A549 (cell line): ENCODE data around the gene LRRC46. TPM values are rescaled to one million over a fixed set of nuclear protein-coding genes. Genes with fewer than 3 reads are reported as not detected.

ENCODE experiments used
- ATAC-seq, 2 experiments: fragments of 200-7000 bp in 1 of 2; fragments of >200 bp in 1 of 2; cut with Nextera tagmentation in 1 of 2; cut with Tn5 transposase in 1 of 2; 3 replicates each; pipeline versions ENCODE4 v1.8.0 to v1.9.1; 2018 to 2020; ENCODE audit warnings: mild to moderate bottlenecking in 1 of 2, moderate library complexity in 1 of 2
- CTCF ChIA-PET: fragments of 300-600 bp; sonication (Branson Sonifier 250); formaldehyde crosslinking; extraction: SDS; loops from one replicate; lab custom pipeline; 2021; ENCODE audit warnings: antibody characterized with exemption, inconsistent platforms; lab: Yijun Ruan, JAX
- POLR2A ChIA-PET: fragments of 350-600 bp; formaldehyde crosslinking; extraction: SDS; loops from one replicate; lab custom pipeline; 2021; ENCODE audit warnings: antibody characterized with exemption, inconsistent platforms; lab: Yijun Ruan, JAX
- DNase-seq, 2 experiments: peaks; one replicate each; pipeline versions ENCODE4 v3.0.0 to v3.0.0-alpha.2; 2011 to 2016; ENCODE audit warnings: low read depth in 1 of 2, low spot score in 1 of 2
- FAIRE-seq: peaks from 2 replicates; lab custom pipeline; 2011; peaks lifted over from hg19 to GRCh38; lab: Jason Lieb, UNC
- H3K27ac ChIP-seq, 2 experiments: fragments of >200 bp; sonication (Bioruptor Twin); formaldehyde crosslinking; 3 replicates each; pipeline ENCODE4 v1.5.1; 2016 to 2017
- H3K4me1 ChIP-seq: fragments of >200 bp; sonication (Bioruptor Twin); formaldehyde crosslinking; 3 replicates; pipeline ENCODE4 v1.6.1; 2016
- H3K4me2 ChIP-seq: fragments of >200 bp; sonication (Bioruptor Twin); formaldehyde crosslinking; 3 replicates; pipeline ENCODE4 v1.6.1; 2016
- H3K4me3 ChIP-seq: fragments of >200 bp; sonication (Bioruptor Twin); formaldehyde crosslinking; 3 replicates; pipeline ENCODE4 v1.5.1; 2016
- H3K9me3 ChIP-seq: fragments of >200 bp; sonication (Bioruptor Twin); formaldehyde crosslinking; 3 replicates; pipeline ENCODE4 v1.6.1; 2016
- CBX8 ChIP-seq: fragments of 200-600 bp; sonication (generic); IDR thresholded peaks from 2 replicates; pipeline ENCODE4 v1.6.1; 2016
- CHD2 ChIP-seq: fragments of 150-350 bp; IDR thresholded peaks from 2 replicates; pipeline ENCODE4 v1.6.1; 2014; ENCODE audit warnings: low read length; ENCODE audit not compliant: partially characterized antibody
- CHD4 ChIP-seq: fragments of 200-600 bp; sonication (generic); IDR thresholded peaks from 2 replicates; pipeline ENCODE4 v1.6.1; 2016; ENCODE audit warnings: antibody characterized with exemption, mild to moderate bottlenecking, borderline replicate concordance
- ELK1 ChIP-seq: fragments of 150-350 bp; IDR thresholded peaks from 2 replicates; pipeline ENCODE4 v1.6.1; 2014; ENCODE audit warnings: low read depth, mild to moderate bottlenecking, low read length
- FOSB ChIP-seq: fragments of 250-450 bp; sonication (Bioruptor Pico); IDR thresholded peaks from 2 replicates; pipeline ENCODE4 v1.5.0; 2020; ENCODE audit warnings: mild to moderate bottlenecking, moderate library complexity
- FOXS1 ChIP-seq: fragments of 250-450 bp; sonication (Bioruptor Pico); IDR thresholded peaks from 2 replicates; pipeline ENCODE4 v1.5.0; 2020; ENCODE audit warnings: mild to moderate bottlenecking, moderate library complexity
- GATA3 ChIP-seq: IDR thresholded peaks from 2 replicates; pipeline ENCODE4 v1.6.1; 2012; ENCODE audit warnings: borderline replicate concordance
- HEYL ChIP-seq: fragments of 250-450 bp; sonication (Bioruptor Pico); IDR thresholded peaks from 2 replicates; pipeline ENCODE4 v1.8.0; 2021; ENCODE audit warnings: mild to moderate bottlenecking, moderate library complexity
- HMGXB4 ChIP-seq: fragments of 250-450 bp; sonication (Bioruptor Pico); IDR thresholded peaks from 2 replicates; pipeline ENCODE4 v1.5.0; 2021; ENCODE audit warnings: mild to moderate bottlenecking, moderate library complexity, borderline replicate concordance
- HOXB13 ChIP-seq: fragments of 250-450 bp; sonication (Bioruptor Pico); IDR thresholded peaks from 2 replicates; pipeline ENCODE4 v1.5.0; 2020; ENCODE audit warnings: low read depth, mild to moderate bottlenecking, moderate library complexity
- HOXB5 ChIP-seq: fragments of 250-450 bp; sonication (Bioruptor Pico); IDR thresholded peaks from 2 replicates; pipeline ENCODE4 v1.5.0; 2020; ENCODE audit warnings: mild to moderate bottlenecking, moderate library complexity
- JUN ChIP-seq, 2 experiments: fragments of >200 bp; sonication (Bioruptor Twin); formaldehyde crosslinking; IDR thresholded peaks; 2 replicates in 1 of 2; 3 replicates in 1 of 2; pipeline ENCODE4 v1.6.1; 2016 to 2017
- JUNB ChIP-seq: fragments of >200 bp; sonication (Bioruptor Twin); formaldehyde crosslinking; IDR thresholded peaks from 2 replicates; pipeline ENCODE4 v1.6.1; 2016
- KDM1A ChIP-seq: fragments of 200-600 bp; sonication (generic); IDR thresholded peaks from 2 replicates; pipeline ENCODE4 v1.6.1; 2016; ENCODE audit warnings: low read depth, mild to moderate bottlenecking
- NPAS2 ChIP-seq: fragments of 250-450 bp; sonication (Bioruptor Pico); IDR thresholded peaks from 2 replicates; pipeline ENCODE4 v1.8.0; 2022; ENCODE audit warnings: mild to moderate bottlenecking, moderate library complexity, borderline replicate concordance
- POLR2A ChIP-seq: IDR thresholded peaks from 2 replicates; pipeline ENCODE4 v1.6.1; 2012; ENCODE audit warnings: mild to moderate bottlenecking, low read length
- RCOR1 ChIP-seq: fragments of 150-350 bp; IDR thresholded peaks from 2 replicates; pipeline ENCODE4 v1.6.1; 2014; ENCODE audit warnings: antibody characterized with exemption, low read length, low read depth
- RFX5 ChIP-seq: fragments of 450-650 bp; IDR thresholded peaks from 2 replicates; pipeline ENCODE4 v1.7.1; 2014; ENCODE audit warnings: antibody characterized with exemption, mild to moderate bottlenecking, moderate library complexity
- SMC3 ChIP-seq: fragments of >200 bp; sonication (Bioruptor Twin); formaldehyde crosslinking; IDR thresholded peaks from 3 replicates; pipeline ENCODE4 v1.6.1; 2018; ENCODE audit warnings: inconsistent platforms
- TP53 ChIP-seq: fragments of 250-450 bp; sonication (Bioruptor Pico); IDR thresholded peaks from 2 replicates; pipeline ENCODE4 v1.5.0; 2021; ENCODE audit warnings: mild to moderate bottlenecking, moderate library complexity
- USF2 ChIP-seq: fragments of 450-650 bp; IDR thresholded peaks from 2 replicates; pipeline ENCODE4 v1.6.1; 2014; ENCODE audit warnings: antibody characterized with exemption
- ZC3H11A ChIP-seq: fragments of 450-650 bp; IDR thresholded peaks from 2 replicates; pipeline ENCODE4 v1.6.1; 2014; ENCODE audit warnings: antibody characterized with exemption, mild to moderate bottlenecking
- WGBS: methylation state at CpG from one replicate; pipeline ENCODE4 v1.1.6; 2017; ENCODE audit errors: missing lambda C conversion rate; 5-methylcytosine and 5-hydroxymethylcytosine counted together
- polyA plus RNA-seq, 4 experiments: library from polyadenylated mRNA; depleted of rRNA in 3 of 4; stranded (reverse); fragments of >200 nt; fragmentation: RNase III in 1 of 4; extraction: RNeasy Plus Mini Kit Qiagen cat#74134 plus additional on column Dnase treatment in 1 of 4; gene quantifications; 2 replicates in 3 of 4; 3 replicates in 1 of 4; pipeline ENCODE4 v1.2.3, GENCODE V29; 2011 to 2017
- TF ChIP-seq, protein P1 (sequence below): fragments of >200 bp; sonication (Bioruptor Twin); formaldehyde crosslinking; IDR thresholded peaks from 2 replicates; pipeline ENCODE4 v1.6.1; 2016

LRRC46 gene
- polyA plus RNA-seq, 2 of the 4 experiments (the other 2 are of a cell fraction), result 2.7 to 3.0 TPM

GRCh38 chr17:47875011-47875985 lies 43.8 kb downstream of the LRRC46 start:
- no peak for TF ChIP-seq FOSB (CRISPR knock-in tag)
- TF ChIP-seq HOXB5, result no peak
- TF ChIP-seq CHD4, result no peak
- no peak for TF ChIP-seq FOXS1
- TF ChIP-seq, protein P1, sequence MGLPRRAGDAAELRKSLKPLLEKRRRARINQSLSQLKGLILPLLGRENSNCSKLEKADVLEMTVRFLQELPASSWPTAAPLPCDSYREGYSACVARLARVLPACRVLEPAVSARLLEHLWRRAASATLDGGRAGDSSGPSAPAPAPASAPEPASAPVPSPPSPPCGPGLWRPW, result no peak
- no peak for TF ChIP-seq GATA3
- Histone ChIP-seq H3K4me2 (no peak overlapping the region), H3K27ac (peak overlapping the region in 1 of 2 experiments; percentile 10; a peak in 1 of 6 replicates), H3K4me3 (no peak overlapping the region), H3K9me3 (no peaks in the 10 kb centered on the region), H3K4me1 (0 out of 3 replicates have a peak, but pooled peaks cover 6% of the 10 kb centered on the region)
- POLR2A ChIA-PET, result interaction anchor here (0.7 kb wide), 1 partner anchor 20 kb away, joined by 5 read pairs; the partner anchor contains the start of gene SP2
- peak; percentile 12 to 16; a peak in 2 of 6 replicates for ATAC-seq
- CTCF ChIA-PET, result interaction anchor here (1.0 to 17.0 kb wide), 3 partner anchors 11 to 29 kb away, joined by 3 to 224 read pairs (median 224); partner anchors contain the start of genes SCRN2 and SP6
- DNase-seq, result no peak
- WGBS, result 46% methylated on average over 11 of the region's 11 CpGs
- FAIRE-seq, result no peak

- FAIRE-seq, result no peak
- no peak; a peak in 1 of 6 replicates for ATAC-seq
- Histone ChIP-seq H3K4me1 (0 out of 3 replicates have a peak, but pooled peaks cover 6% of the 10 kb centered on the region), H3K9me3 (no peaks in the 10 kb centered on the region), H3K4me2 (no peak overlapping the region), H3K4me3 (no peak overlapping the region), H3K27ac (no peak overlapping the region)
- TF ChIP-seq POLR2A (no peak), JUN (IDR thresholded peaks at IDR 0.05) (no peak), RCOR1 (no peak), SMC3 (no peak), KDM1A (no peak), HOXB13 (CRISPR knock-in tag) (no peak), ZC3H11A (no peak), USF2 (no peak), TP53 (CRISPR knock-in tag) (no peak), CBX8 (no peak), HMGXB4 (CRISPR knock-in tag) (no peak), JUNB (no peak), HEYL (CRISPR knock-in tag) (no peak), ELK1 (no peak), CHD2 (no peak), RFX5 (no peak), NPAS2 (no peak)
- TF ChIP-seq, protein P1, result no peak
- DNase-seq, result no peak
- 80% methylated on average over 9 of the region's 9 CpGs for WGBS
- CTCF ChIA-PET, result interaction anchor here (1.1 to 18.8 kb wide), 4 partner anchors 9 to 31 kb away, joined by 4 to 1860 read pairs (median 224); partner anchors contain the start of genes LRRC46, MRPL10, SCRN2 and SP6
- POLR2A ChIA-PET, result no interaction called here
These were observed 46.0 kb downstream of the LRRC46 start for GRCh38 chr17:47877368-47878034.
